Left renal pelvis (tissue), 4 donors: Measurements from ENCODE around the gene NAP1L3. TPM values are rescaled to one million over a fixed set of nuclear protein-coding genes. Genes with fewer than 3 reads are reported as not detected.
A peak's percentile ranks its signal among the peaks of the same experiment; 100 is the strongest.

Experiments
- DNase-seq, 4 donors: peaks; one replicate each; pipeline ENCODE4 v3.0.0-alpha.2; 2013; ENCODE audit warnings: low read depth in 4 of 4, low spot score in 3 of 4
- polyA plus RNA-seq, 4 donors: library from polyadenylated mRNA; unstranded; fragments of 120-200 nt; gene quantifications; one replicate each; pipeline ENCODE4 v1.2.1, GENCODE V29; 2013; ENCODE audit not compliant: insufficient read length in 4 of 4

The NAP1L3 gene, protein sequence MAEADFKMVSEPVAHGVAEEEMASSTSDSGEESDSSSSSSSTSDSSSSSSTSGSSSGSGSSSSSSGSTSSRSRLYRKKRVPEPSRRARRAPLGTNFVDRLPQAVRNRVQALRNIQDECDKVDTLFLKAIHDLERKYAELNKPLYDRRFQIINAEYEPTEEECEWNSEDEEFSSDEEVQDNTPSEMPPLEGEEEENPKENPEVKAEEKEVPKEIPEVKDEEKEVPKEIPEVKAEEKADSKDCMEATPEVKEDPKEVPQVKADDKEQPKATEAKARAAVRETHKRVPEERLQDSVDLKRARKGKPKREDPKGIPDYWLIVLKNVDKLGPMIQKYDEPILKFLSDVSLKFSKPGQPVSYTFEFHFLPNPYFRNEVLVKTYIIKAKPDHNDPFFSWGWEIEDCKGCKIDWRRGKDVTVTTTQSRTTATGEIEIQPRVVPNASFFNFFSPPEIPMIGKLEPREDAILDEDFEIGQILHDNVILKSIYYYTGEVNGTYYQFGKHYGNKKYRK
- 10 to 100 TPM; 11.2 to 33.5 (median 18.0) TPM for polyA plus RNA-seq

DNA sequence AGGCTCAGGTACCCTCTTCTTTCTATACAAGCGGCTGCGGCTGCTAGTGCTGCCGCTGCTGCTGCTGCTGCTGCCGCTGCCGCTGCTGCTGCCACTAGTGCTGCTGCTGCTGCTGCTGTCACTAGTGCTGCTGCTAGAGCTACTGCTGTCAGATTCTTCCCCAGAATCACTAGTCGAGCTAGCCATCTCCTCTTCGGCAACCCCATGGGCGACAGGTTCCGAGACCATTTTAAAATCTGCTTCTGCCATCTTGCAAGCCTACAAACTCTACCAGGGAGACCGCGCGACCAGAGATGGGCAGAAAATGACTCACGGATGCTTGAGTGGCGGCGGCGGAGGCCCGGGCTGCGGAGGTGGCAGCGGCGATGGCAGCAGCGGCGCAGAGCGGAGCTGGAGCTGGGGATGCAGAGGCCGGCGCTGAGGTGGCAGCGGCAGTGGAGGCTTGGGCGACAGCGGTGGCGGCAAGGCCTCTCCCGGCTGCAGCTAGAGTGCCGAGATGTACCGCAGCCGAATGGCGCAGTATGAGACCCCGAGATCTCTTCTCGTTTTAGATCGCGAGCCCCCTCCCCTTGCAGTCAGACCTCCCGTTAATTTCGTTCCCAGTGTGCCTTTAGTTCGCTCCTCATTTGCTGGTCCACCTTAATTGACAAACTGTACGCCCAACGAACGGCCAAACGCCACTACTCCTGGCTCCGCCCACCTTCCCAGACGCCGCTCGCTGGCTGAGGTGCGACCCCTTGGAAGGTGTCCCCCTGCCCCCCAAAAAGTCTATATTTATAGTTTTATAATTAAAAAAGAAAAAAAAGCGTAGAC is at the start of gene NAP1L3:
Gene NAP1L3 (minus strand): TSS at position 523 of the 813 bp plus-strand sequence. CDS start 274 bp downstream, at position 249.
- peak; percentile 62 to 70 (median 66) for DNase-seq

DNA sequence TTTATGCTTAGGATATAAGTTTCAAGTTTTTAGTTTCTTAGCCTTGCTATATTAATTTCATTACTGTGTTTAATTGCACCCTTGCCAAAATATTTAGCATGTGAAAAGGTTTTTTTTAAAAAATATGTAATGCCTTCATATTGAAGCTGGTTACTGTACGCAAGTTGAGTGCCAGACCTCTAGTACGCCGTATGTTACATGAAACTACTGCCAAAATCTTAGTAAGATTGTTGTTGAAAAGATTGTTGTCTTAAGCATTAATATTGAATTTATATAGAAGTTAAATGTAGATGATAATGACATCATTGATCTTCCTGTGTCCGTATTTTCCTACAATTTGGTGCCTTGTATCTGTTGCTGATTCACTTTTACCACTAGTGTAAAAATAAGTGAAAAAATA is 37.7 kb upstream of the NAP1L3 start:
- DNase-seq, result no peak

DNA sequence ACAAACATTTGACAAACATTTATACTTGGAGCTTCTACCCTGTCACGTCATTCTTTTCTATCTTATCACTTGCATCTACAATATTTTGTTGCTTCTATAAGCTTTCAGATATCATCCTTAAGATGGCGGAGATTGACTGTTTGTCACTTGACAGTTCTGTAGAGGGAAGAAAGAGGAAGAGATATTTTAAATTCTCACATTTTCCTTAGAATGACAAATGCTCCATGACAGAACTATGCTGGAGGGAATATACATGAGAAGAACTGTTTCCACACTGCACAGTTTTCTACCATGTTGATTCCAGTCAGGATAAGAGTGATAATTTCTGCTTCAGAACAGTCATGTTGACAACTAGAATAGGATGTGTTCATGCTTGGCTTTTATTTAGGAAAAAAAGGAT is 30.3 kb upstream of the NAP1L3 start:
- no peak for DNase-seq

DNA sequence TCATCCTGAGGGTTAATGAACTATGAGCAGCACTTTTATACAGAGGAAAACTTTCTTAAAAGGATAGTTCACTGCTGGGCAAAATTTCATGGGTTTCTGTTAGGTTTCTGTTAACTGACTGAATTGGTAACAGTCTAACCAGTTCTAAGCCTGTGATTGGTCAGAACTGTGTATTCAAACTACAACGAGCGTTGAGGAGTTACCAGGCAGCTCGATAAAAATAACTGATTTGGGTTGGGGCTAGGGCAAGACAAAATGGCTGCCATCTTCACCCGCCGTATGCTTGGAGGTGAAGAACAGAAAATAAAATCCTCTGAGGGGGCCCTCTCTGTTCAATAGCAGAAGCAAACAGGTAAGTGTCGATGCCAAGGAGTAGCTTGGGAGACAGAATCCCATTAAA is 22.6 kb upstream of the NAP1L3 start:
- no peak for DNase-seq

DNA sequence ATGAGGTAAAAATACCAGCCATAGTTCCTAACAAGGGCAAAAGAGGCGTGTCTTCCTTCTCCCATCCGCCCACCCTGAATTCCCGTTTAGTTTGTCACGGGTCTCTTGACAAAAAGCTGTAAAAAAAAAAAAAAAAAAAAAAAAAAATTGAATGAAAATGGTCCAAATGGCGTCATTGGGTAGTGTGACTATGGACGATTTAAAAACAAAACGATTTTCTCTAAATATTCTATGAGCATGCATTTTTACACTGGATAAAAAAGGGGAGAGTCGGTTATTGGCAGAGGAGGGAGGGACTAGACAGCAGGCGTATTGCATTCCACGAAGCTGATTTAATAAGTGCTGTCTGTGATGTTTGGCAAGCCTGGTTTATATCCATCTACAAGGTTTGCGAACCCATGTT is 492 bp upstream of the NAP1L3 start, which contains the start of gene FAM133A:
Gene FAM133A (plus strand): TSS at position 338 of the 403 bp plus-strand sequence. CDS start 35,214 bp downstream, outside the sequence.
- peak in 3 of 4 donors; percentile 1 to 31 (median 21) for DNase-seq

DNA sequence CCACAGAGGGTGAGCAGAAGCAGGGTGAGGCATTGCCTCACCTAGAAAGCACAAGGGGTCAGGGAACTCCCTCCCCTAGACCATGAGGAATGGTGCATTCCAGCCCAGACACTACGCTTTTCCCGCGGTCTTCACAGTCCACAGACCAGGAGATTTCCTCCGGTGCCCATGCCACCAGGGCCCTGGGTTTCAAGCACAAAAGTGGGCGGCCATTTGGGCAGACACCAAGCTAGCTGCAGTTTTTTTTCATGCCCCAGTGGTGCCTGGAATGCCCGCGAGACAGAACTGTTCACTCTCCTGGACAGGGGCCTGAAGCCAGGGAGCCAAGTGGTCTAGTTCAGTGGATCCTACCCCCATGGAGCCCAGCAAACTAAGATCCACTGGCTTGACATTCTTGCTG is 12.8 kb downstream of the NAP1L3 start:
- no peak for DNase-seq

DNA sequence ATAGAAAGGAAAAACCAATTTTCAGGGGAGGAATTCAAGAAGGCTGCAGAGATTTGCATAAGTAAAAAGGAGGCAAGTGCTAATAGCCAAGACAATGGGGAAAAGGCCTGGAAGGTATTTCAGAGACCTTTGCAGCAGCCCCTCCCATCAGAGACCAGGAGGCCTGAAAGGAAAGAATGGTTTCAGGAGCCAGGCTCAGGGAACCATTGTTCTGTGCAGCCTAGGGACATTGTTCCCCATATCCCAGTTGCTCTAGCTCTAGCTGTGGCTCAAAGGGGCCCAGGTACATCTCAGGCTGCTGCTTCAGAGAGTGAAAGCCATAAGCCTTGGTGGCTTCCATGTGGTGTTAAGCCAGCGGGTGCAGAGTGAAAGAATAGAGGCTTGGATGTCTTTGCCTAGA is 24.0 kb downstream of the NAP1L3 start:
- no peak for DNase-seq

DNA sequence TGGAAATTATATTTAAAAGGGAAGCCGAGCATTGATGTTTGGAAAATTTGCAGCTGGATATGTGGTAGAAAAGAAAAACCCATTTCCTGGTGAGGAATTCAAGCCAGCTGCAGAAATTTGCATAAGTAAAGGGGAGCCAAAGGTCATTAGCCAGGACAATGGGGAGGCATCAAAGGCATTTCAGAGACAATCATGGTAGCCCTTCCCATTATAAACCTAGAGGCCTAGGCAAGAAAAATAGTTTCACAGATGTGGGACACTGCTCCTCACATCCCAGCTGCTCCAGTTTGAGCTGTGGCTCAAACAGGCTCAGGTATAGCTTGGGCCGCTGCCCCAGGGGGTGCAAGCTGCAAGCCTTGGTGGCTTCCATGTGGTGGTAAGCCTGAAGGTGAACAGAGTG is 35.8 kb downstream of the NAP1L3 start:
- DNase-seq, result no peak

Other genes with a start within 250 kb of the NAP1L3 start
- gene FAM133A, start 628 bp upstream of the NAP1L3 start, polyA plus RNA-seq, result 1 to 10 TPM in 1 of 4 donors, under 1 TPM in 3; 0.08 to 1.3 (median 0.25) TPM